ENCODE results near the gene MLLT1. TPM values are rescaled to one million over a fixed set of nuclear protein-coding genes. Genes with fewer than 3 reads are reported as not detected.
A peak's percentile ranks its signal among the peaks of the same experiment; 100 is the strongest.

Gene MLLT1
- total RNA-seq, 1 donor from 2014 or later = 34.5 TPM

- TF ChIP-seq CTCF (IDR thresholded peaks at IDR 0.05) = no peak
- Histone ChIP-seq H3K27ac (no peak overlapping the region), H3K36me3 (peaks cover 33 to 76% of the 10 kb centered on the region in 2 donors), H3K9me3 (no peaks in the 10 kb centered on the region), H3K27me3 (no peaks in the 10 kb centered on the region), H3K4me3 (no peak overlapping the region), H3K4me1 (peaks cover 4 to 9% of the 10 kb centered on the region in 2 donors)
- intact Hi-C loops (cut with DNase I) = no loop called here
- DNase-seq (ENCODE audit: low spot score in 2 of 2) = no peak
Observed at GRCh38 chr19:6221220-6221877, 58.4 kb downstream of the MLLT1 start.

DNA sequence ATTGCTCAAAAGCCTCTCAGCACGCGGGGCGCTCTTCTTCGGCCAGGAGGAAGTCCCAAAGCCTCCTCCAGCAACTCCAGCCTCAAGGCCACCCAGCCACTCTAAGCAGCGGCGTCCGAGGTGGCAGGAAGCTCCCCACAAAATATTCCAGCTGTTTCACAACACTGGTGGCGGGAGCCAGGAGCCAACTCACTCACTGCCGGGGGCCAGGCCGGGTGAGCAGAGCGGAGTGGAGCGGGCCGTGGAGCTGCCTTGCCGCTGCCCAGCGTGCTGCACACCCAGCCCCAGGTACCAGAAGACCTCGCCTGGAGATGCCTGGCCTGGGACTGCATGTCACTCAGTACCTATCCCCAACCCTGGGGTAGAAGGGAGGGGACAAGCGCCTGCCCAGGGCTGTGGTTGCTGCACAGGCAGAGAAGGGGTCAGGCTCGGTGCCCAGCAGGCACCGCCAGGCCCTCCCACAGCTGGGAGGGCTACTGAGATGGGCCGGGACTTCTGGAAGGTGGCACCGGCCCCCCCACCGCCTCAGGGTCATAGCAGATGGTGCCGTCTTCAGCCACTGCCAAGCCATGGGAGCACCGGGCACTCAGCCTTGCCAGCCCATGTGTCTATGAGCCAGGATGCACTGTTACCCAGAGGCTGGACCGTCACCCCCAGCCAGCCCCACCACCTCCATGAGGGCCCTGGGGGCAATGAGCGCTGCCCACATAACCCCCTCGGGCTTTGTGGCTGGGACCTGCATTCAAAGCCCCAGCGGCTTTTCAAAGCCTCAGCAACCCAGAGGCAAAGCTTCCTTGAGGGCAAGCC, 59.2 kb downstream of the MLLT1 start:
- no peak for TF ChIP-seq CTCF (IDR thresholded peaks at IDR 0.05)
- no peak for DNase-seq (ENCODE audit: low spot score in 2 of 2)
- intact Hi-C loops (cut with DNase I) = no loop called here
- peaks cover 4 to 9% of the 10 kb centered on the region in 2 donors for H3K4me1 ChIP-seq
- H3K4me3 ChIP-seq = no peak overlapping the region
- no peak overlapping the region for H3K27ac ChIP-seq
- no peaks in the 10 kb centered on the region for H3K27me3 ChIP-seq
- no peaks in the 10 kb centered on the region for H3K9me3 ChIP-seq
- H3K36me3 ChIP-seq = peaks cover 26 to 76% of the 10 kb centered on the region in 2 donors

GRCh38 chr19:6219586-6220290, 60.0 kb downstream of the MLLT1 start:
- Histone ChIP-seq H3K36me3 (peaks cover 21 to 77% of the 10 kb centered on the region in 2 donors), H3K4me3 (no peak overlapping the region), H3K4me1 (peaks cover 4 to 9% of the 10 kb centered on the region in 2 donors), H3K27ac (no peak overlapping the region), H3K27me3 (no peaks in the 10 kb centered on the region), H3K9me3 (no peaks in the 10 kb centered on the region)
- intact Hi-C loops (cut with DNase I) = loop anchor here (10.0 kb wide), 1 partner anchor 135 kb away; no protein-coding TSS in a partner anchor
- no peak for DNase-seq (ENCODE audit: low spot score in 2 of 2)
- no peak for TF ChIP-seq CTCF (IDR thresholded peaks at IDR 0.05)

GRCh38 chr19:6219147-6219525, 60.6 kb downstream of the MLLT1 start:
- intact Hi-C loops (cut with DNase I) = loop anchor here (10.0 kb wide), 1 partner anchor 136 kb away; no protein-coding TSS in a partner anchor
- H3K27me3 ChIP-seq = no peaks in the 10 kb centered on the region
- H3K9me3 ChIP-seq = no peaks in the 10 kb centered on the region
- H3K36me3 ChIP-seq = peaks cover 18 to 76% of the 10 kb centered on the region in 2 donors
- no peak overlapping the region for H3K27ac ChIP-seq
- no peak for DNase-seq (ENCODE audit: low spot score in 2 of 2)
- no peak overlapping the region for H3K4me3 ChIP-seq
- H3K4me1 ChIP-seq = peaks cover 4 to 9% of the 10 kb centered on the region in 2 donors
- no peak for TF ChIP-seq CTCF (IDR thresholded peaks at IDR 0.05)

DNA sequence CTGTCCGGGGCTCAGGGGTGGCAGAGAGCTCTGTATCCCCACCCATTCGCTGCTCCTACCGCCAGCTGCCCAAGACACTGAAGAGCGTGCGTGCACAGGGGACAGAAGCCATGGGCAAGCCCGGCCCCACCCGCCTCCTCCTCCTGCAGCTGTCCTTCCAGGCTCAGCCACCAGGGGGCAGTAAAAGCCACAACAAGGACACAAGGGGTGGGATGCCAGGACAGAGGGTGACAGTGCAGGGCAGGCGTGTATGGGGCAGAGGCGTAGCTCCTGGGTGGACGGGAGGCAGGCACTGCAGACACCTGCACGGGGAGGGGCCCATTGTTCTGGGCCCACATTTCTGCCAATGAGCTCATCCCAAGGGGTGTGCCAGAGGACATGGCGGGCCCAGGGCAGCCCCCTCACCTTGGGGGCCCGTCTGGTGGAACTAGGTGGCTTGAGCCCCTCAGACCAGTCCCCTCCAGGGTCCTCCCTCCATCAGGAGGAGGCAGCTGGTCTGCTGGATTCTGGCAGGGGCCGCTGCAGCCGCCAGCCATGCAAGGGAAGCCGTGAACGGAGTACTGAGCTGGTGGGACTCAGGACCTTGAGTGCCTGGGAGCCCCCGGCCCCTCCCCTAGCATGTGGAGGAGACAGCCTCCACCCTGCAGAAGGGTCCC, 61.2 kb downstream of the MLLT1 start:
- H3K27ac ChIP-seq = no peak overlapping the region
- H3K36me3 ChIP-seq = peaks cover 17 to 76% of the 10 kb centered on the region in 2 donors
- no peaks in the 10 kb centered on the region for H3K9me3 ChIP-seq
- H3K4me1 ChIP-seq = peaks cover 4 to 9% of the 10 kb centered on the region in 2 donors
- H3K27me3 ChIP-seq = no peaks in the 10 kb centered on the region
- intact Hi-C loops (cut with DNase I) = loop anchor here (1.0 to 10.0 kb wide), 3 partner anchors 62 to 136 kb away; no protein-coding TSS in a partner anchor
- H3K4me3 ChIP-seq = no peak overlapping the region
- TF ChIP-seq CTCF (IDR thresholded peaks at IDR 0.05) = peak; percentile 95 to 98 (median 97)
- peak; percentile 59 to 94 for DNase-seq (ENCODE audit: low spot score in 2 of 2)
